ENCODE results near the gene AGPAT3.

Gene AGPAT3

GRCh38 chr21:44003307-44003966, 138.4 kb downstream of the AGPAT3 start:
- no peak for DNase-seq

GRCh38 chr21:44005071-44005470, 140.0 kb downstream of the AGPAT3 start:
- no peak for DNase-seq

GRCh38 chr21:44005593-44005992, 140.6 kb downstream of the AGPAT3 start:
- DNase-seq: no peak

GRCh38 chr21:44006017-44006619, 141.1 kb downstream of the AGPAT3 start:
- no peak for DNase-seq

GRCh38 chr21:44006656-44007055, 141.6 kb downstream of the AGPAT3 start:
- DNase-seq: no peak

- no peak for DNase-seq
Observed at GRCh38 chr21:44010429-44010828, 145.4 kb downstream of the AGPAT3 start.

GRCh38 chr21:44011123-44011522, 146.1 kb downstream of the AGPAT3 start:
- DNase-seq: no peak

- DNase-seq: peak; percentile 39
Observed at GRCh38 chr21:44011579-44012473, 146.8 kb downstream of the AGPAT3 start, which contains the start of gene TRAPPC10. Gene TRAPPC10 (plus strand): TSS chr21:44012309. CDS start chr21:44012494, 185 bp downstream.

- no peak for DNase-seq
Observed at GRCh38 chr21:44012474-44013379, 147.7 kb downstream of the AGPAT3 start.

GRCh38 chr21:44013380-44014088, 148.5 kb downstream of the AGPAT3 start:
- DNase-seq: no peak

- DNase-seq: no peak
Observed at GRCh38 chr21:44017601-44018000, 152.6 kb downstream of the AGPAT3 start.

- DNase-seq: no peak
Observed at GRCh38 chr21:44018127-44018526, 153.1 kb downstream of the AGPAT3 start.

- no peak for DNase-seq
Observed at GRCh38 chr21:44018813-44019567, 154.0 kb downstream of the AGPAT3 start.

GRCh38 chr21:44019568-44019958, 154.5 kb downstream of the AGPAT3 start:
- DNase-seq: no peak

GRCh38 chr21:44020551-44020950, 155.5 kb downstream of the AGPAT3 start:
- DNase-seq: no peak

- DNase-seq: no peak
Observed at GRCh38 chr21:44021064-44021463, 156.0 kb downstream of the AGPAT3 start.

GRCh38 chr21:44024257-44024656, 159.2 kb downstream of the AGPAT3 start:
- no peak for DNase-seq

GRCh38 chr21:44024887-44025353, 159.9 kb downstream of the AGPAT3 start:
- no peak for DNase-seq

- DNase-seq: no peak
Observed at GRCh38 chr21:44027607-44028286, 162.7 kb downstream of the AGPAT3 start.

- no peak for DNase-seq
Observed at GRCh38 chr21:44028287-44028659, 163.2 kb downstream of the AGPAT3 start.

All from cortex of kidney (tissue), 1 donor.